ENCODE measurements around the gene CD86.
"Not testable (repeated sequence)": the region's sequence is repeated elsewhere in the genome, so short reads cannot be mapped to it uniquely, and the experiment has no call there.

Gene CD86

GRCh38 chr3:122146466-122146865, 91.3 kb downstream of the CD86 start:
- no peak overlapping the region for H3K27ac ChIP-seq
- H3K4me1 ChIP-seq (ENCODE audit: control insufficient read depth in 1 of 2, insufficient read depth in 1 of 2, low read depth in 1 of 2, low read length in 1 of 2) = no peaks in the 10 kb centered on the region
- no peaks in the 10 kb centered on the region for H3K9me3 ChIP-seq
- TF ChIP-seq CTCF (IDR thresholded peaks at IDR 0.05) = no peak
- H3K36me3 ChIP-seq = no peaks in the 10 kb centered on the region
- H3K27me3 ChIP-seq = no peaks in the 10 kb centered on the region
- H3K4me3 ChIP-seq (ENCODE audit: low read depth in 1 of 2, low read length in 1 of 2) = no peak overlapping the region

- Histone ChIP-seq H3K27me3 (no peaks in the 10 kb centered on the region), H3K27ac (no peak overlapping the region), H3K9me3 (no peaks in the 10 kb centered on the region), H3K4me3 (ENCODE audit: low read depth in 1 of 2, low read length in 1 of 2) (no peak overlapping the region), H3K36me3 (no peaks in the 10 kb centered on the region), H3K4me1 (ENCODE audit: control insufficient read depth in 1 of 2, insufficient read depth in 1 of 2, low read depth in 1 of 2, low read length in 1 of 2) (no peaks in the 10 kb centered on the region)
- TF ChIP-seq CTCF (IDR thresholded peaks at IDR 0.05) = no peak
Measured at GRCh38 chr3:122148941-122149627, 93.9 kb downstream of the CD86 start.

- Histone ChIP-seq H3K4me1 (ENCODE audit: control insufficient read depth in 1 of 2, insufficient read depth in 1 of 2, low read depth in 1 of 2, low read length in 1 of 2) (no peaks in the 10 kb centered on the region), H3K27me3 (no peaks in the 10 kb centered on the region), H3K9me3 (peaks cover 5% of the 10 kb centered on the region), H3K27ac (no peak overlapping the region), H3K36me3 (no peaks in the 10 kb centered on the region), H3K4me3 (ENCODE audit: low read depth in 1 of 2, low read length in 1 of 2) (no peak overlapping the region)
- no peak for TF ChIP-seq CTCF (IDR thresholded peaks at IDR 0.05)
Measured at GRCh38 chr3:122151480-122151879, 96.3 kb downstream of the CD86 start.

GRCh38 chr3:122164983-122165382, 109.8 kb downstream of the CD86 start:
- not testable (repeated sequence) for H3K9me3 ChIP-seq; H3K27me3 ChIP-seq; H3K36me3 ChIP-seq; H3K27ac ChIP-seq; H3K4me3 ChIP-seq (ENCODE audit: low read depth in 1 of 2, low read length in 1 of 2)
- H3K4me1 ChIP-seq (ENCODE audit: control insufficient read depth in 1 of 2, insufficient read depth in 1 of 2, low read depth in 1 of 2, low read length in 1 of 2) = peaks cover 8 to 11% of the 10 kb centered on the region in 2 experiments

GRCh38 chr3:122167630-122168029, 112.5 kb downstream of the CD86 start:
- Histone ChIP-seq H3K4me3 (ENCODE audit: low read depth in 1 of 2, low read length in 1 of 2) (no peak overlapping the region), H3K4me1 (ENCODE audit: control insufficient read depth in 1 of 2, insufficient read depth in 1 of 2, low read depth in 1 of 2, low read length in 1 of 2) (peaks cover 8 to 11% of the 10 kb centered on the region in 2 experiments), H3K27me3 (no peaks in the 10 kb centered on the region), H3K9me3 (peaks cover 3% of the 10 kb centered on the region), H3K36me3 (no peaks in the 10 kb centered on the region), H3K27ac (peak overlapping the region; percentile 48)
- TF ChIP-seq CTCF (IDR thresholded peaks at IDR 0.05) = no peak

- Histone ChIP-seq H3K4me3 (ENCODE audit: low read depth in 1 of 2, low read length in 1 of 2) (no peak overlapping the region), H3K27ac (peak overlapping the region; percentile 48), H3K4me1 (ENCODE audit: control insufficient read depth in 1 of 2, insufficient read depth in 1 of 2, low read depth in 1 of 2, low read length in 1 of 2) (peaks cover 8 to 11% of the 10 kb centered on the region in 2 experiments), H3K27me3 (no peaks in the 10 kb centered on the region), H3K36me3 (no peaks in the 10 kb centered on the region), H3K9me3 (peaks cover 7% of the 10 kb centered on the region)
- TF ChIP-seq CTCF (IDR thresholded peaks at IDR 0.05) = no peak
Measured at GRCh38 chr3:122168044-122168443, 112.9 kb downstream of the CD86 start.

All from neutrophil (primary cell).